Right cardiac atrium (tissue), 5 donors: ENCODE results near the gene NRCAM. TPM values are rescaled to one million over a fixed set of nuclear protein-coding genes. Genes with fewer than 3 reads are reported as not detected.
"Not testable (repeated sequence)": the region's sequence is repeated elsewhere in the genome, so short reads cannot be mapped to it uniquely, and the experiment has no call there.

Source experiments
- ATAC-seq, 2 donors: fragments of 200-7000 bp; cut with Tn5 transposase; one replicate each; pipeline versions ENCODE4 v1.8.0 to v1.9.1; 2020; ENCODE audit warnings: moderate library complexity in 2 of 2, mild to moderate bottlenecking in 1 of 2
- DNase-seq, 3 donors: peaks; one replicate each; pipeline ENCODE4 v3.0.0-alpha.2; 2020
- H3K27ac ChIP-seq: one replicate; pipeline ENCODE4 v1.5.1; 2013; ENCODE audit warnings: mild to moderate bottlenecking, low read length, control low read depth, moderate library complexity
- H3K27me3 ChIP-seq: one replicate; pipeline ENCODE4 v1.6.1; 2013; ENCODE audit not compliant: control insufficient read depth, insufficient read depth
- H3K4me1 ChIP-seq: one replicate; pipeline ENCODE4 v1.6.1; 2013; ENCODE audit warnings: low read length; ENCODE audit not compliant: control insufficient read depth, insufficient read depth
- H3K4me3 ChIP-seq: one replicate; pipeline ENCODE4 v1.5.1; 2013; ENCODE audit warnings: low read length, control low read depth
- H3K9me3 ChIP-seq: one replicate; pipeline ENCODE4 v1.6.1; 2013; ENCODE audit warnings: low read length; ENCODE audit not compliant: control insufficient read depth
- WGBS: extraction: QIAGEN DNeasy Blood & Tissue Kit; methylation state at CpG from one replicate; pipeline ENCODE4 v1.1.7; 2013; 5-methylcytosine and 5-hydroxymethylcytosine counted together
- intact Hi-C, 4 donors: fragments of 100-400 bp; cut with DNase I; formaldehyde crosslinking; loops; one replicate each; pipeline versions ENCODE4 v1.11.0 to v1.14.0; 2022 to 2023
- polyA plus RNA-seq: library from polyadenylated mRNA; stranded (reverse); fragments of 200-250 nt; gene quantifications from one replicate; pipeline ENCODE4 v1.2.3, GENCODE V29; 2013
- total RNA-seq, 4 donors: library from RNA; stranded (reverse); fragmentation: NEBNext Ultra II Directional; extraction: Animal tissue kit (Norgen Biotek cat#: 25700); gene quantifications; one replicate each; pipeline ENCODE4 v1.2.1, GENCODE V29; 2021
- donor health status: healthy with polysubstance abuse.
- donor health status: DM: no; HTN: yes; CAD: no.
- donor health status: DM: no; HTN: no; CAD: no.
- donor health status: DM: no; HTN: yes; CAD: no; lungs with severe emphysema.
- donor health status: DM: yes; HTN: yes; CAD: no.

The NRCAM gene
- total and polyA plus RNA-seq, 5 donors = 0.59 to 1.3 (median 1.1) TPM

- intact Hi-C loops, H3K4me1 ChIP-seq, ATAC-seq, H3K27me3 ChIP-seq, DNase-seq, H3K27ac ChIP-seq, H3K9me3 ChIP-seq, H3K4me3 ChIP-seq: not testable (repeated sequence)
- WGBS = 99% methylated on average over 1 of the region's 1 CpG
These were observed 183.3 kb downstream of the NRCAM start for GRCh38 chr7:108272891-108273290.

- Histone ChIP-seq H3K27ac (no peak overlapping the region), H3K9me3 (no peaks in the 10 kb centered on the region), H3K4me3 (no peak overlapping the region), H3K27me3 (no peaks in the 10 kb centered on the region), H3K4me1 (no peaks in the 10 kb centered on the region)
- ATAC-seq (no peak), DNase-seq (no peak)
- WGBS = 72% methylated on average over 5 of the region's 5 CpGs
- intact Hi-C loops = no loop called here
These were observed 185.7 kb downstream of the NRCAM start for GRCh38 chr7:108270385-108271015.

- H3K9me3 ChIP-seq = no peaks in the 10 kb centered on the region
- no peak overlapping the region for H3K27ac ChIP-seq
- no peak overlapping the region for H3K4me3 ChIP-seq
- intact Hi-C loops = no loop called here
- DNase-seq = no peak
- WGBS = 76% methylated on average over 6 of the region's 6 CpGs
- H3K4me1 ChIP-seq = no peaks in the 10 kb centered on the region
- no peaks in the 10 kb centered on the region for H3K27me3 ChIP-seq
- ATAC-seq = no peak
These were observed 187.9 kb downstream of the NRCAM start for GRCh38 chr7:108268200-108268820.

GRCh38 chr7:108267615-108268014 is 188.6 kb downstream of the NRCAM start:
- intact Hi-C loops = no loop called here
- ATAC-seq = no peak
- no peak for DNase-seq
- 99% methylated on average over 1 of the region's 1 CpG for WGBS
- no peaks in the 10 kb centered on the region for H3K4me1 ChIP-seq
- no peaks in the 10 kb centered on the region for H3K9me3 ChIP-seq
- no peaks in the 10 kb centered on the region for H3K27me3 ChIP-seq
- no peak overlapping the region for H3K27ac ChIP-seq
- H3K4me3 ChIP-seq = no peak overlapping the region

- Histone ChIP-seq H3K4me1 (no peaks in the 10 kb centered on the region), H3K9me3 (no peaks in the 10 kb centered on the region), H3K27me3 (no peaks in the 10 kb centered on the region), H3K27ac (no peak overlapping the region), H3K4me3 (no peak overlapping the region)
- WGBS = 76% methylated on average over 3 of the region's 3 CpGs
- intact Hi-C loops = no loop called here
- ATAC-seq = no peak
- no peak for DNase-seq
These were observed 189.7 kb downstream of the NRCAM start for GRCh38 chr7:108266491-108266890.

GRCh38 chr7:108266035-108266434 is 190.2 kb downstream of the NRCAM start:
- ATAC-seq (no peak), DNase-seq (no peak)
- Histone ChIP-seq H3K27ac (no peak overlapping the region), H3K4me1 (no peaks in the 10 kb centered on the region), H3K27me3 (no peaks in the 10 kb centered on the region), H3K9me3 (no peaks in the 10 kb centered on the region), H3K4me3 (no peak overlapping the region)
- intact Hi-C loops = no loop called here

GRCh38 chr7:108265007-108265406 is 191.2 kb downstream of the NRCAM start:
- H3K27ac ChIP-seq = no peak overlapping the region
- DNase-seq = no peak
- intact Hi-C loops = no loop called here
- H3K4me3 ChIP-seq = no peak overlapping the region
- H3K4me1 ChIP-seq = no peaks in the 10 kb centered on the region
- ATAC-seq = no peak
- 82% methylated on average over 3 of the region's 3 CpGs for WGBS
- H3K27me3 ChIP-seq = no peaks in the 10 kb centered on the region
- H3K9me3 ChIP-seq = no peaks in the 10 kb centered on the region

GRCh38 chr7:108263425-108263824 is 192.8 kb downstream of the NRCAM start:
- 89% methylated on average over 3 of the region's 3 CpGs for WGBS
- no peaks in the 10 kb centered on the region for H3K4me1 ChIP-seq
- DNase-seq = no peak
- no peak overlapping the region for H3K27ac ChIP-seq
- ATAC-seq = no peak
- H3K4me3 ChIP-seq = no peak overlapping the region
- intact Hi-C loops = no loop called here
- H3K9me3 ChIP-seq = no peaks in the 10 kb centered on the region
- no peaks in the 10 kb centered on the region for H3K27me3 ChIP-seq

- DNase-seq (no peak), ATAC-seq (no peak)
- no peak overlapping the region for H3K27ac ChIP-seq
- WGBS = 68% methylated on average over 1 of the region's 1 CpG
- H3K27me3 ChIP-seq = no peaks in the 10 kb centered on the region
- no peaks in the 10 kb centered on the region for H3K4me1 ChIP-seq
- no peaks in the 10 kb centered on the region for H3K9me3 ChIP-seq
- no peak overlapping the region for H3K4me3 ChIP-seq
- intact Hi-C loops = no loop called here
These were observed 194.5 kb downstream of the NRCAM start for GRCh38 chr7:108261560-108262255.

- ATAC-seq, intact Hi-C loops: not testable (repeated sequence)
- whole genome bisulfite sequencing = 96% methylated on average over 3 of the region's 3 CpGs
These were observed 196.8 kb downstream of the NRCAM start for GRCh38 chr7:108259447-108259846.

GRCh38 chr7:108257954-108258353 is 198.3 kb downstream of the NRCAM start:
- no peak overlapping the region for H3K4me3 ChIP-seq
- 81% methylated on average over 4 of the region's 4 CpGs for WGBS
- DNase-seq = no peak
- no peak for ATAC-seq
- no peak overlapping the region for H3K27ac ChIP-seq
- H3K9me3 ChIP-seq = no peaks in the 10 kb centered on the region
- no peaks in the 10 kb centered on the region for H3K4me1 ChIP-seq
- intact Hi-C loops = no loop called here
- H3K27me3 ChIP-seq = no peaks in the 10 kb centered on the region

More at GRCh38 chr7:108259447-108259846, 196.8 kb downstream of the NRCAM start:
- H3K27me3 ChIP-seq, H3K27ac ChIP-seq, H3K9me3 ChIP-seq, H3K4me3 ChIP-seq, DNase-seq, H3K4me1 ChIP-seq: not testable (repeated sequence)
